Activated CD4-positive, alpha-beta T cell treated with anti-CD3 and anti-CD28 coated beads for 4 hours (primary cell): ENCODE measurements around the gene ADGRB3.
"Not testable (repeated sequence)": the region's sequence is repeated elsewhere in the genome, so short reads cannot be mapped to it uniquely, and the experiment has no call there.

Source experiments
- DNase-seq, 2 donors: peaks; one replicate each; pipeline ENCODE4 v3.0.0-alpha.2; 2020

The ADGRB3 gene

DNA sequence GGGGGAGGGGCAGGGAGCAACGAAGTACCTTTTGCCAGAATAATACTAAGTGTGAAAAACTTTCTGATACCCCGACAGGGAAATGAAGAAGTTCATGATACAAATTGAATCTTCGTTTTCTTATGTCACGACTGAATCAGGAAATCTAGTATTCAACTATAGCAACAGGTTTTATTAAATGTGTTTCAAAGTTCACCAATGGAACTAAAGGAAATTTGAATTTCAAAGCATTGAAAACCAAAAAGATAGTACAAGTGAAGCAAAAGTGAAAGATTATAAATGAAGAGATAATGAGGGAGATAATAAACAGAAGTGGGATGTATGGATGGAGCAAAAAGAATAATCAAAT lies 333.2 kb downstream of the ADGRB3 start:
- no peak for DNase-seq

DNA sequence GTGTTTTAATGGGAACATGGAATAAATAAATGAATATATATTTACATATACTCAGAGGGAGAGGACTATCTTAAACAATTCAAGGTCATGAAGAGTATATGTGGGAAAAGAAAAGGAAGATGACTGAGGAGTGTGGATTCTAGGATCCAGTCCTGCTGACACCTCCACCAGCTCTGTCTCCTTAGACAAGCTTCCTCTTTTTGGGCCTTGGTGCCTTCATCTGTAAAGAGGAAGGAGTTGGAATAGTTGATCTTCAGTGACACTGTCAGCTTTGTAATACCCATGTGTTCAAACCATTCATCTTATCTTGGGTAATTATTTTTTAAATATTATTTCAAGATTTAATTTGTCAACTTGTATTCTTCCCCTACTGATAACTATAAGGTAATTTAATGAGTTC lies 338.0 kb downstream of the ADGRB3 start:
- no peak for DNase-seq

DNA sequence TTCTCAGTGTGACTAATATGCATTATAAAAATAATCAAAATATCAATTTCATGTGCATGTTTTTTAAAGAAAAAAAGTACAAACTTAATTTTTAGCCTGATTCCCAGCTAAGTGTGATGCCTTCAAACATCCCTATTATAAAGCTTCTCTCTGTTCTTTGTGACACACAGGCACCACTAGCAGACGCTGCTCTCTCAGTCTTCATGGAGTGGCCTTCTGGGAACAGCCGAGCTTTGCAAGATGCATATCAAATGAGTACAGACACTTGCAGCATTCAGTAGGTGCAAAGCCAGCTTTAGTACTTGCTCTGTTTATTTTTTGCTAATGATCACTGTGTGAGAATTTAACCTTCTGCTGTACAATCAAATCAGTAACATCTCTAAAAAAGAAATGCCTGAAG lies 340.0 kb downstream of the ADGRB3 start:
- DNase-seq: no peak

DNA sequence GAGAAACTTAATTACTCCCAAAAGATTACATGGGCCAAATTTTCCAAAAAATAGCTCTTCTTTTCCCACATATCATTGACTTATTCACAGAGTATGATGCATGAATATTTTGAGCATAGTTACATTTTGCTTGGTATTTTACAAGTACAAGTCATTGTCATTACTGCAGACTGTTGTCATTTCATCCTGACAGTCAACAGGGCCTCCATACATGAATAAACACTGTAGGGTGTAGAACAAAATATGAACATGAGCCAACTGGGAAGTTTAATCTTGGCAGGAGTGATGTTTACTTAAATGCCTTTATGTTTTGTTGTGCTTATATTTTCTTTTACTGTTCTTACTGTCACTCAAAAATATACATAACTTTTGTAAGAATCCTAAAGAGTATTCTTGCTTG lies 340.7 kb downstream of the ADGRB3 start:
- no peak for DNase-seq

DNA sequence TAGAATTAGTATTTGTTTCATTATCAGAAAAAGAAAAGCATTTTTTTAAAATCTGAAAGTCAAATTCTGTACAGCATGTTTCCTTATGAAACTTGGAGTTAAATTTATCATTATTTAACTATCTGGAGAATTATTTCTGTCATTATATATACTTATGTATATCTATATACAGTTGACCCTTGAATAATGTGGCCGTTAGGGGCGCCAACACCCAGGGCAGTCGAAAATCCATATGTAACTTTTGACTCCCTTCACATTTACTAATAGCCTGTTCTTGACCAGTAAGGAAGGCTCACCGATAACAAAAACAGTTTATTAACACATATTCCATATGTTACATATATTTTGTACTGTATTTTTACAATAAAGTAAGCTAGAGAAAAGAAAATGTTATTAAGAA lies 341.2 kb downstream of the ADGRB3 start:
- no peak for DNase-seq

DNA sequence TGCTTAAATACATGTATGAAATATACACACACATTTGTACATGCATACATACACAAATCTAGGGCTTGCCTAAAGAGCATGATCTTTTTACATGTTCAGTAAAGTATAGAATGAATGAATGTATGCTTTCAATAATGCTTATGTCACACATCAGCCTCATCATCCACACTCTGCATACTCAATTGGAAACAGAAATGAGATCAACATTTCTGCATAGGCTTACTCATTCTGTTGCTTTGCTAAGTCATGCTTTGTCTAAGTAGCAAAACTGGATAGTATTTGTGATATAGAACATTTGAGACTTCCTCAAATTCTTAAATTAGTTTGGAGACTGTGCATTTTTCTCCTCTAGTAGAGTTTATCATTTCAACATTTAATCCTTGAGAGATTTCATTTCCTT lies 343.3 kb downstream of the ADGRB3 start:
- no peak for DNase-seq

DNA sequence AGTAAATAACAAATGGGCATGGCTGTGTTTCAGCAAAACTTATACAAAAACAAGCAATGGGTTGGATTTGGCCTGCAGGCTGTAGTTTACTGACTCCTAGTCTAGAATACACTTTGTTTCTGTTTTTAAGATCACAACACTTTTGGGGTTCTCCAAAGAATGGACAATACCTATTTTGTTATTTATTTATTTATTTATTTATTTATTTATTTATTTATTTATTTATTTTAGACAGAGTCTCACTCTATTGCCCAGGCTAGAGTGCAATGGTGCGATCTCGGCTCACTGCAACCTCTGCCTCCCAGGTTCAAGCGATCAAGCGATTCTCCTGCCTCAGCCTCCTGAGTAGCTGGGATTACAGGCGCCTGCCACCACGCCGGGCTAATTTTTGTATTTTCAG lies 346.6 kb downstream of the ADGRB3 start:
- not testable (repeated sequence) for DNase-seq

DNA sequence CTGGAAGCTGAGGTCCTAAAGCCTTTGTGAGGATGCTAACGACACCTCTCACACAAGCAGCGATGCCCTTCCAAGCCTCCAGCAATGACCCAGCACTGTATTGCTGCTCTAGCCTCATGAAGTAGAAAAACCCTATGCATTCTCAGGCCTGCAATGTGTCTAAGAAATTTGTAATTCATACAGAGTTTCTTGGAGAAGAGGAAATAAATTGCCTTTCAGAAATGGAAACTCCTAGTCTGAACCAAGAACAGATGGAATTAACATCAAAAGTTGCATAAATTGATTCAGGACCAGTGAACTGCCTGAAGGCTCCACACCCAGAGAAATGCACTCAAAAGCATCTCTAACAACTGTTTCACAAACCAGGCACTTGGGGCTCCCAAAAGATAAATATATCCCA lies 353.6 kb downstream of the ADGRB3 start:
- DNase-seq: no peak

DNA sequence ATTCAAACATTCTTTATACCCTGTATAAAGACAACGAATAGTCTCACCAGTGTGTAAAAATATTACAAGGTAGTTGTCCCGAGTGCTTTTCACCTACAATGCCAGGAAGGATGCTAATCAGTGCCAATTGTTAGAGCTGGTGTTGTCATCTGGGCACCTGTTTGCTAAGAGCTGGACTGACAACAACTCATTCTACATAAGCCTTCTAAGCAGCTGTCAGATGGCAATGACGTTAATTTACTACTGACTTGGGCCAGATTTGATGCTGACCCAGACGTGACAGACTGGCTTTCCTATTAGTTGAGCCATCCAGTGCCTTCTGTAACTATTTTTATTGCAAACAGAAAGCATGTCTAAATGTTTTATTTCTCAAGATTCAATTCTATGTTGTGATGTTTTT lies 355.2 kb downstream of the ADGRB3 start:
- no peak for DNase-seq

DNA sequence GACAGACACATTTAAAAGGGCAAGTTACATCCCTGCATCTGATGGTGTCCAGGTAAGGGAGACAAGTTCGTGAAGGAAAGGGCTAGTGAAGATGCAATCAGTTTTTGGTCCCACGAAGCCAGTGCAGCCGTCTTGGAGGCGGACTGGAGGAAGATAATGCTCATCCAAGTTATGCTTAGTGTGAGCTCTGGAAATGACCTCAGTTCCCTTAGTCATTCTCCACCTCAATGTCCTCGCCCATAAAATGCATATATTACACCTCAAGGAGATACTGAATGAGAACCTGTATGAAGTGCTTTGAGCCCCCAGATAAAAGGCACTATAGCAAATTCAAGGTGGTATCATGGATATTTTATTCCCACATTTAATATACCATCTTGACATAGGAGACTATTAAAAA lies 358.8 kb downstream of the ADGRB3 start:
- no peak for DNase-seq

DNA sequence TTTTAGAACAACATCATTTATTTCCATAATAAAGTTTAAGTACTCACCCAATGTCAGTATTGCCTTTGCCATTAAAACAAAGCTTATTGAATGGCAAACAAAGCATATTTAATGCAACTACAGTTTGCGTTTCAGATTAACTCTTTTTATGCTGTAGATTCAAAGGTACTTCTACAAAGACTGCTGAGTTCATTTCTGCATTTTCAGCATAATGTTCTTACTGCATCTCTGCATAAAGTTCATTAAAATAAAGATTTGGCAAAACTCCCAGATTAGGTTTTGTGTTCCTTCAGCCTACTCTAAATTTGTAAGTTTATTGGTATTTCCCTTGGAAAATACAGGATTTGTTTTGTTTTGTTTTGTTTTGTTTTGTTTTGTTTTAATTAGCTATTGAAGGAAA lies 359.4 kb downstream of the ADGRB3 start:
- DNase-seq: no peak

DNA sequence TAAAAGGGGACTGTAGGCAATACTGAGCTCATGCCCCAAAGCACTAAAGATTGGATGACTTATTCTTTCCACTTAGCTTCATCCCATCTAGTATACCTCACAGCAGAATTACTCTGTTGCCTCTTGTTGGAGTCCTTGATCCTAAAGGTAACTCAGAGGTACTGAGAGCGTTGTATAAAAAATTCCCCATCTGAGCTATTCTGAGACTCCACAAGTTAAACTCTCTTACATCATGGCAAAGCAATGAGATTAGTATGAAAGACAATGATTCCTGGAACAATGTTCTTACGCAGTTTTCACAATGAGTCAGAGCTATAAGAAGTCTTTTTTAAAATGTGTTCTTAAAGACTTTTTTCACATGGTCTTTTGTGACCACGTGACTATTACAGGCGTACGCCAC lies 370.1 kb downstream of the ADGRB3 start:
- DNase-seq: no peak

DNA sequence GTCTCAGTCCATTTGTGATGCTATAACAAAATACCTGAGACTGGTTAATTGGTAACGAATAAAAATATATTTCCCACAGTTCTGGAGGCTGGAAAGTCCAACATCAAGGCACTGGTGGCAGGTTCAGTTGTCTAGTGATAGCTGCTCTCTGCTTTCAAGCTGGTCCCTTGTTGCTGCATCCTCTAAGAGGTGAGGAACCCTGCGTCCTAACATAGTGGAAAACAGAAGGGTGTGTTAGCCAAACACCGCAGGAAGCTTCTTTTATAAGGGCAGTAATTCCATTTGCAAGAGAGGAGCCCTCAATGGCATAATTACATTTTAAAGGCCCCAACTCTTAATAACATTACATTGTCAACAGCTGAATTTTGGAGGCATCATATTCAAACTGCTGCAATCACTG lies 372.7 kb downstream of the ADGRB3 start:
- no peak for DNase-seq

DNA sequence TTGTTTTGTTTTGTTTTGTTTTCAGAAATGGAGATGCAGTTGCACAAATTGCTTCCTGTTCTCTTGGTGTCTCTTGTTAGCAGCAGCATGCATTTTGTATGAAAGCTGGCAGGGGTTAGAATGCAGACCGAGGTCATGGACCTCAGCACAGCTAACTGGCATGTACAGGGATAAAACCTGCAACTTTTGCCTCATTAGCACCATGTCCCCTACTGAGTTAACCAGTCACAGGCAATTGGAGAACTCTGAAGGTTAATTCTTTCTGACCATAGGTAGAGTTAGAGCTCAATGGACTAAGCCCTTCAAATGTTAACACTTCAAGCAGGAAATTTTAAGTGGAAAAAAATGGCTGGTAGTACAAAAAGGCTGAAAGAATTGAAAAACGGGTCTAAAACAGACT lies 377.1 kb downstream of the ADGRB3 start:
- no peak for DNase-seq

DNA sequence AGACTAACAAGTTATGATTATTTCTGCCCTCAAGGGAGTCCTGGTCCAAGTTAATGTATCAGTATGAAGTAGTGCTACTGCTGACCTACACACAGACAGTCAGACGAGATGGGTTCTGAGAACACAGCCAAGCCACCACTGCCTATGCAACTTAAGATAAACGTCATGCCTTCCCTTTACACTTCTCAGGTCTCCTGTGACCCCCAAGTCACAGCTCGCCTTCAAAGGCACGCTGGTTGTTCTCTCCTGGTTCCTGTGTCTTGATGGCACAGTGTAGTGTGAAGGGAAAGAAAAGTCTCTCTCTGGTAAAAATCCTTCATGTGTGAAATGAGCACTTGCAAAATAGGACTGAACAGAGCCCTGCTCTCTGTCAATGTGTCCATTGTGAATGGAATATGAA lies 377.8 kb downstream of the ADGRB3 start:
- DNase-seq: no peak

DNA sequence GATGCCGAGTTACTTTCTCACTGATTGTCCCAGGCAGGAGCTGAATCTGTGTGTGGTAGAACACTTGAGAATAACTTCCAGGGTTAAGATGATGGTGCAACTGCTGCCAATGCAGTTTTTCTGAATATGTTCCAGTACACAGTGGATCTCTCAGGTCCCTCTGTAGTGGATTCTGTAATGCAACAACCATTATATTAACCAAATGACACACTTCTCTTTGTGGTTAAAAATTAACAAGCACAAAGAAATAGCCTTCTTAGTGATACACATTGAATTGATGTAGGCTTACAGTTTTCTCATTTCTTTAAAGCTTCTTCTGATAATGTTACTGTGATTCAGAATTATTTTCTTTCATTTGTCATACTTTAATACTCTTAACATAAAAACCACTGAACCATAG lies 383.8 kb downstream of the ADGRB3 start:
- DNase-seq: no peak

DNA sequence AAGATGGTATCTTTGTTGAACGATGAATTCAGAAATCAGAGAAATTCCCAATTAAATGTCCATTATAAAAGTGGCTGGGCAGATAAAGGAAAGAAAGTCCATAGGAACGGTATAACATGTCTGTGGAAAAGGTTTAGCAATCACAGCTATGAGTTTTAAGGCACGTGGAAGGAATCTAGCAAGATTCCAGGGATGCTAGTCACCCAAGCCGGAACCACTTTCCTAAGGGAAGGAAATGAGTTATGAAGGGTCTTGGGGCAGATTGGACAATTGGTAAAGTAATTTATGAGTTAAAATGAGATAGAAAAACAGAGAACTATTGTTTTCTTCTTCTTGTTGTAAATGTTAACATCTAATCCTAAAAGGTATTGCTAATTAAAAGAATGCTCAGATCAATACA lies 384.8 kb downstream of the ADGRB3 start:
- no peak for DNase-seq

DNA sequence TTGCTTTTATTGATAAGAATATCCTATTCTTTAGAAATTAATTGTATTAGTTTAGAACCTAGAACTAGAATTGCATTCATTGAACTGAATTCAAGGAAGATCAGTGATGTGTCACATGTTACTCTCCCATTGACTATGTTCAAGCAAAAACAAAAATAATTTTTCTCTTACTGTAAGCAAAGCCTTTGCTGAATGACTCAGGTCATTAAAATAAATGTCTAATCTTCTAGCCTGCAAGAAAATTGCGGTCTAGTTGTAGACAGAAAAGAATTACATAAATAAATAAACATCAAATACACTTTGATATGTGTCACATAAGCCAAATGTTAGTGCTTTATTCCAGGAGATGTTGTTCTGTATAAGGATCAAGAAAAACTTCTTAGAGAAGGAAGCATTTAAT lies 387.9 kb downstream of the ADGRB3 start:
- no peak for DNase-seq

DNA sequence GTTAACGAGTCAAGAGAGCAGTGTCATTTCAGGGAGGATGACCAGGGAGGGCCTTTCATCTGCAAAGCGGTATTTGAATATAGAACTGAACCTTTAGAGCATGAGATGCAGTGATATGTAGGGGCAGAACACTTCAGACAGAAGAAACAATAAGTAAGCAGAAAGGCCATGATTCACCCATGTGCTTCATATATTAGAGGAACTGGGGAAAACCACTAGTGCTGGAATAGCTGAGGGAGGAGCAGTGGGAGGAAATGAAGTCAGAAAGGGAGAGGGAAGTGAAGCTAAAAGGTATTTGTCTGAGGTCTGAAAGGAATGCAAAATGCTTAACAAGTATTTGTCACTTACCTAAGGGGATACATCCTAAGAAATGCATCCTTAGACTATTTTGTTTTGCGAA lies 391.2 kb downstream of the ADGRB3 start:
- DNase-seq: no peak

DNA sequence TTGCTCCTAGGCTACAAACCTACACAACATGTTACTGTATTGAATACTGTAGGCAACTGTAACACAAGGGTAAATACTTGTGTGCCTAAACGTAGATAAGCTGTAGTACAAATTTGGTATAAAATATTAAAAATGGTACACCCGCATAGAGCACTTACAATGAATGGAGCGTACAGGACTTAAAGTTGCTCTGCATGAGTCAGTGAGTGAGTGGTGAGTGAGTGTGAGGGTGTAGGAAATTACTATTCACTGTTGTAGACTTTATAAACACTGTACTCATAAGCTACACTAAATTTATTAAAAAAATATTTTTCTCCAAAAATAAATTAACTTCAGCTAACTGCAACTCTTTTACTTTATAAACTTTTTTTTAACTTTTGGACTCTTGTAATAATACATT lies 391.6 kb downstream of the ADGRB3 start:
- DNase-seq: no peak

DNA sequence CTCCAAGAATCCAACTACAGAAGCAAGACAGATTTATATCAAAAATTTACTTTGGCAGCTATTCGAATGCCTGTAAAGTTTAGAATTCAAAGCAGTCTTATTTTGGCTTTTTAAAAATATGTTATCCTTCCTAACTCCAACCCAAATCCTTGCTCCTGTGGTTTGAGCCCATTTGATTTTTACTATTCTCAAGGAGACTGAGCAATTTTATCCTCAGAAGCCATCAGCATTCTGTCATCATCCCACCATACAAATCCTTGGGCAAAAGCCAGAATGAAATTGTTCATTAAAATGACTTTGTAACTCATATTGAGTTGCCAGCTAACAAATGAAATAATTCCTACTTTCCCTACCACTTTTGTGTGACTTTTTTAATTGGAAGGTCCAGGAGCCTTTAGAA lies 392.8 kb downstream of the ADGRB3 start:
- no peak for DNase-seq

DNA sequence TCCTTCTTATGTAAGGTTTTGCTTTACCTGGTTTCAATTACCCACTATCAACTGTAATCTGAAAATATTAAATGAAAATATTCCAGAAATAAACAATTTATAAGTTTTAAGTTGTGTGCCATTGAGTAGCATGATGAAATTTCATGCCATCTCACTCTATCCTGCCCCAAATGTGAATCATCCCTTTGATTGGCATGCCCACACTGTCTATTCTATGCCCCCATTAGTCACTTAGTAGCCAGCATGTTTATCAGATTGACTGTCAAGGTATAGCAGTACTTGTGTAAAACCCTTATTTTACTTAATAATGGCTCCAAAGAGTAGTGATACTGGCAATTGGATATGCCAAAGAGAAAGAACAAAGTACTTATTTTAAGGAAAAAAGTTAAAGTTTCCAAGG lies 403.8 kb downstream of the ADGRB3 start:
- no peak for DNase-seq

DNA sequence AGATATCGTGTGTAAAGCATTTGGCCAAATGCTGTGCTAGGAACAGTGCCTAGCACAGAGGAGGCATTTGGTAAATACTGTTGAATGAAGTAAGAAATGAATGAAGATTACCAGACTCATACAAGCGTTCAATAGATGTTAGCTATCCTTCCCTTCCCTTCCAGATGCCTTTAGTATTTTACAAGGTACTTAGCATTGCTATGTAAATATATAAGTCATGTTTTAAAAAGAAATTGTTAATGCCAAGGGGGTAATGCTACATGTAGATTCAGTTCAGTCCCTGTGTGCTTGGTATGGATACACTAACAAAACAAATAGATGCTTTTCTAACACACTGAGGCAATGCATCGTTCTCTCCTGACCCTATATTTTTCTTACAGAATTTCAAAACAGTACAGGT lies 407.2 kb downstream of the ADGRB3 start:
- no peak for DNase-seq

DNA sequence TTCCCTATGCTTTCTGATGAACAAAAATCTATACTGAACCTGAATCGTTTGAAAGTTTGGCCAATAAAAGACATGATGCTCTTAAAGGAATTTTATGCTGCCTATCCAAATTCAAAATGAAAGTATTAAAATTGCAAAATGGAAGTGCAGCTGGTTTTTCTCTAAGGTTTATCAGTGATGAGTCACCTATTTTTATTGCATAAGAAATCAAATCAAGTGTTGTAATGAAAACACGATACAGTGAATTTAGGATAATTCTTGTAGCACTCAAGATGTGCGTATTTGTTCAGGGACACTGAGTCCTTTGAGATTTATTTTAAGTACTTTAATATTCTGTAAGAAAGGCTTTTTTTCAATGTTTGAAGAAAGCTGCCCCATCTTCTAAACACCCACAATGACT lies 409.5 kb downstream of the ADGRB3 start:
- DNase-seq: no peak

DNA sequence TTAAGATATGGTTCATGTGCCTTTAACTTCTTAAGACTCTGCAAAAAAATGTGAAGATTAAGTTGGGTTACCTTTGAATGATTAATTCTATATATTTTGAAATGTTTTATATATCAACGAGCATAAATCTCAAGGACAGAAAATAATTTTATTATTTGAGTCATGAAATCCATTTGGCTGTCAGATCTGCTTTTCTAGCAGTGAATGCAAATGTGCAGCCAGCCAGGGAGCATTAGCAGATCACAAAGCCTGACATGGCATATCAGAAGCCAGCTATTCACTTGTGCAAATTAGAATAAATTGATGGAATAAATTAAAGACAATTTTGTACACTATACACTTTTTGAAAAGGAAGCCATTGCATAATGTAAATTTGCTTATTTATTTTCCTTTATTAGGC lies 424.3 kb downstream of the ADGRB3 start:
- no peak for DNase-seq

DNA sequence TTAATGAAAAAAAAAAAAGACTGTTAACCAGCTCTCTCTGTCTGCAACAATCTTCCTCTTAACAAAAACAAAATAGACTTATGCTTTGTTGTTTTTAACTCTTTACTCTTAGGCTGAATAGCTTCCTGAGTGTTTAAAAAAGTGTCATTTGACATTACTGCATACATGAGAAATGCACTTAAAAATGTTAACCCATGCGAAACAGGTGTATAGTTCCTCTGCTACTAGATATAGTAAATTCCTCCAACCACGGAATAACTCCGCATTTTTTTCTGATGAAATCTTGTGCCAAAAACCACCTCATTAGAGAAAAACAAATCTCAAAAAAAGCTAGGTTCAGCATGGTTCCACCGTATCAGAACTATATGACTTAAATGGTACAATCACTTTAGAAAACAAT lies 426.0 kb downstream of the ADGRB3 start:
- no peak for DNase-seq

DNA sequence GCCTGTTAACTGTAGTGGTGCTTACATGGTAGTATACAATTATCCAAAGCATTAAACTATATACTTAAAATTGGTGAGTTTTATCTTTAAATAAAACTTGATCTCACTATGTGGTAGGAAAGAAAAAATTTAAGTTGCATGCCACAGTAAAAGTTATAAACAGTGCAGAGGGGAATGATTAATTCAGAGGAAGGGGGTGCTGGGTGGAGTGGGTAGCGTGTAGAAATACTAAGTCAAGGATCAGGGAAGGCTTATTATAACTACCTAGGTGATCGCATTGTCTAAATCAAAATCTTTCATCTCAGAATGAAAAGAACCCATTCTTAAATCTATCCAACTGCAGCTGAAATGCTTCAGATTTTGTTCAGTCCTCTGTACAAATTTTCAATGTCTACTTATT lies 428.3 kb downstream of the ADGRB3 start:
- no peak for DNase-seq
